HepG2 (cell line): ENCODE measurements around the gene TEX14. TPM values are rescaled to one million over a fixed set of nuclear protein-coding genes. Genes with fewer than 3 reads are reported as not detected.
"Not testable (repeated sequence)": the region's sequence is repeated elsewhere in the genome, so short reads cannot be mapped to it uniquely, and the experiment has no call there.

ENCODE experiments used
- ATAC-seq: fragments of 200-7000 bp; cut with Tn5 transposase; 3 replicates; pipeline ENCODE4 v1.9.1; 2020; ENCODE audit warnings: mild to moderate bottlenecking, moderate library complexity
- BruUV-seq: library from RNA; stranded (reverse); fragments of 400-500 nt; replicated peaks from 2 replicates; lab custom pipeline; 2021; lab: Mats Ljungman, UMichigan
- CTCF ChIA-PET: fragments of 300-600 bp; formaldehyde crosslinking; extraction: SDS; loops from one replicate; lab custom pipeline; 2021; ENCODE audit warnings: low total read pairs, inconsistent platforms, low intra/inter-chr PET ratio; lab: Yijun Ruan, JAX
- POLR2A ChIA-PET: fragments of 350-600 bp; sonication (Branson Sonifier 250); formaldehyde crosslinking; loops from one replicate; lab custom pipeline; 2020; ENCODE audit warnings: antibody characterized with exemption, inconsistent platforms; lab: Yijun Ruan, JAX
- DNase-seq: peaks from one replicate; pipeline ENCODE4 v3.0.0-alpha.2; 2015; ENCODE audit warnings: low spot score
- FAIRE-seq: peaks from 3 replicates; lab custom pipeline; 2011; peaks lifted over from hg19 to GRCh38; lab: Jason Lieb, UNC
- H2AFZ ChIP-seq: one replicate; pipeline ENCODE4 v1.6.1; 2011; ENCODE audit warnings: low read length, inconsistent platforms
- H3K27ac ChIP-seq: fragments of 300-600 bp; 3 replicates; pipeline ENCODE4 v1.8.0; 2011; ENCODE audit warnings: mixed run types, mild to moderate bottlenecking, mixed read lengths, low read length, inconsistent platforms; ENCODE audit not compliant: insufficient read depth; ENCODE audit errors: extremely low read length
- H3K27me3 ChIP-seq, 2 experiments: fragments of 200-600 bp in 1 of 2; 2 replicates in 1 of 2; 3 replicates in 1 of 2; pipeline versions ENCODE4 v1.6.0 to v1.8.0; 2011; ENCODE audit warnings: low read length in 2 of 2, mild to moderate bottlenecking in 2 of 2, moderate library complexity in 2 of 2, inconsistent platforms in 1 of 2; ENCODE audit not compliant: insufficient read depth in 2 of 2, control insufficient read depth in 1 of 2
- H3K36me3 ChIP-seq, 2 experiments: fragments of 200-600 bp in 1 of 2; replicated peaks in 1 of 2; 2 replicates in 1 of 2; 3 replicates in 1 of 2; pipeline versions ENCODE4 v1.5.1 to v1.8.0; 2011; ENCODE audit warnings: low read length in 2 of 2, inconsistent platforms in 1 of 2; ENCODE audit not compliant: insufficient read depth in 2 of 2, control insufficient read depth in 1 of 2
- H3K4me1 ChIP-seq: 2 replicates; pipeline ENCODE4 v1.5.1; 2012; ENCODE audit warnings: low read length, inconsistent platforms; ENCODE audit not compliant: insufficient read depth
- H3K4me2 ChIP-seq: 2 replicates; pipeline ENCODE4 v1.6.0; 2011; ENCODE audit warnings: low read depth, low read length, inconsistent platforms
- H3K4me3 ChIP-seq, 3 experiments: fragments of 200-600 bp in 1 of 3; sonication (generic), shearing (Covaris generic) in 1 of 3; replicated peaks in 1 of 3; 2 replicates each; pipeline ENCODE4 v1.5.1; 2011 to 2016; ENCODE audit warnings: low read length in 3 of 3, inconsistent platforms in 2 of 3, low read depth in 2 of 3, mild to moderate bottlenecking in 2 of 3, control low read depth in 1 of 3, mixed read lengths in 1 of 3; ENCODE audit not compliant: insufficient read depth in 1 of 3
- H3K79me2 ChIP-seq: one replicate; pipeline ENCODE4 v1.6.1; 2011; ENCODE audit warnings: low read length, inconsistent platforms; ENCODE audit not compliant: insufficient read depth
- H3K9ac ChIP-seq: 2 replicates; pipeline ENCODE4 v1.6.0; 2011; ENCODE audit warnings: mild to moderate bottlenecking, low read depth, low read length, inconsistent platforms; ENCODE audit not compliant: insufficient read depth
- H3K9me3 ChIP-seq: 2 replicates; pipeline ENCODE4 v1.5.1; 2012; ENCODE audit warnings: mild to moderate bottlenecking, low read length
- H4K20me1 ChIP-seq: 2 replicates; pipeline ENCODE4 v1.6.0; 2011; ENCODE audit warnings: inconsistent platforms, mild to moderate bottlenecking, low read length, moderate library complexity; ENCODE audit not compliant: insufficient read depth
- ARNT ChIP-seq: fragments of 450-650 bp; IDR thresholded peaks from 2 replicates; pipeline ENCODE4 v1.6.1; 2017
- BRCA1 ChIP-seq: sonication (generic); formaldehyde crosslinking; IDR thresholded peaks from 2 replicates; pipeline ENCODE4 v1.4.0; 2020; ENCODE audit warnings: missing genetic modification reagents
- CEBPB ChIP-seq: IDR thresholded peaks from 2 replicates; pipeline ENCODE4 v1.6.1; 2011; ENCODE audit warnings: low read depth, low read length, improper control_type of control experiment, borderline replicate concordance
- CEBPG ChIP-seq: IDR thresholded peaks from 2 replicates; pipeline ENCODE4 v1.6.1; 2016
- CENPT ChIP-seq: sonication (generic); formaldehyde crosslinking; IDR thresholded peaks from 2 replicates; pipeline ENCODE4 v1.8.0; 2022; ENCODE audit warnings: low read depth, mild to moderate bottlenecking, moderate library complexity, missing genetic modification reagents
- GFI1 ChIP-seq: sonication (generic); formaldehyde crosslinking; IDR thresholded peaks from 2 replicates; pipeline ENCODE4 v1.5.0; 2020; ENCODE audit warnings: missing genetic modification reagents, mild to moderate bottlenecking, borderline replicate concordance
- GZF1 ChIP-seq: sonication (generic); formaldehyde crosslinking; IDR thresholded peaks from 2 replicates; pipeline ENCODE4 v1.5.1; 2020; ENCODE audit warnings: mild to moderate bottlenecking, missing genetic modification reagents
- HOXA5 ChIP-seq: sonication (generic); formaldehyde crosslinking; IDR thresholded peaks from 2 replicates; pipeline ENCODE4 v1.4.0; 2020; ENCODE audit warnings: missing genetic modification reagents
- IKZF1 ChIP-seq: fragments of 450-650 bp; IDR thresholded peaks from 2 replicates; pipeline ENCODE4 v1.7.1; 2016
- RFX3 ChIP-seq: IDR thresholded peaks from 2 replicates; pipeline ENCODE4 v1.6.1; 2016; ENCODE audit warnings: missing biosample characterization, missing genetic modification reagents
- RFXAP ChIP-seq: sonication (generic); formaldehyde crosslinking; IDR thresholded peaks from 2 replicates; pipeline ENCODE4 v1.4.0; 2020; ENCODE audit warnings: missing genetic modification reagents, borderline replicate concordance
- TEAD3 ChIP-seq: optimal IDR thresholded peaks from 2 replicates; pipeline ENCODE3; 2016; ENCODE audit warnings: borderline replicate concordance
- ZNF207 ChIP-seq: fragments of 450-650 bp; IDR thresholded peaks from 2 replicates; pipeline ENCODE4 v1.6.1; 2016; ENCODE audit warnings: antibody characterized with exemption, borderline replicate concordance
- ZNF232 ChIP-seq: sonication (generic); formaldehyde crosslinking; IDR thresholded peaks from 2 replicates; pipeline ENCODE4 v1.4.0; 2020; ENCODE audit warnings: missing genetic modification reagents, borderline replicate concordance
- ZNF292 ChIP-seq: sonication (generic); formaldehyde crosslinking; IDR thresholded peaks from 2 replicates; pipeline ENCODE4 v1.8.1; 2022; ENCODE audit warnings: mild to moderate bottlenecking, low read depth, missing genetic modification reagents, borderline replicate concordance
- ZNF530 ChIP-seq: sonication (generic); formaldehyde crosslinking; IDR thresholded peaks from 2 replicates; pipeline ENCODE4 v1.5.0; 2020; ENCODE audit warnings: low read depth, mild to moderate bottlenecking, missing genetic modification reagents
- ZNF549 ChIP-seq: sonication (generic); formaldehyde crosslinking; IDR thresholded peaks from 2 replicates; pipeline ENCODE4 v1.5.0; 2020; ENCODE audit warnings: missing genetic modification reagents
- ZNF720 ChIP-seq: sonication (generic); formaldehyde crosslinking; IDR thresholded peaks from 2 replicates; pipeline ENCODE4 v1.4.0; 2020; ENCODE audit warnings: missing genetic modification reagents
- ZSCAN9 ChIP-seq: IDR thresholded peaks from 2 replicates; pipeline ENCODE4 v1.6.1; 2016; ENCODE audit warnings: borderline replicate concordance
- ZZZ3 ChIP-seq: sonication (generic); formaldehyde crosslinking; IDR thresholded peaks from 2 replicates; pipeline ENCODE4 v1.4.0; 2020; ENCODE audit warnings: missing genetic modification reagents, mild to moderate bottlenecking, borderline replicate concordance
- WGBS: methylation state at CpG from one replicate; pipeline ENCODE4 v1.1.6; 2017; ENCODE audit warnings: low lambda C conversion rate; 5-methylcytosine and 5-hydroxymethylcytosine counted together
- in situ Hi-C: cut with HindIII; loops from 2 replicates; pipeline ENCODE4 v1.10.0; 2017; ENCODE audit warnings: low pct_unique_long_range_greater_than_20kb; ENCODE audit not compliant: extremely low pct_ligation_motif_present
- intact Hi-C: fragments of 100-400 bp; cut with micrococcal nuclease; formaldehyde crosslinking; loops from one replicate; pipeline ENCODE4 v1.10.0; 2022; ENCODE audit not compliant: unreplicated experiment
- polyA plus RNA-seq, 8 experiments: library from polyadenylated mRNA; depleted of rRNA in 3 of 8; stranded (reverse) in 7 of 8; unstranded in 1 of 8; fragments of >200 nt; fragmentation: Illumina TruSeq in 4 of 8; extraction: Trizol in 4 of 8; gene quantifications; 2 replicates each; pipeline versions ENCODE4 v1.2.1 to v1.2.3, GENCODE V29; 2011 to 2016; ENCODE audit warnings: low read depth in 4 of 8, missing spikeins in 1 of 8, mixed read lengths in 1 of 8; ENCODE audit not compliant: insufficient read depth in 1 of 8
- total RNA-seq, 5 experiments: library from RNA; depleted of rRNA; stranded (reverse); fragments of >200 nt; fragmentation: Illumina TruSeq; extraction: Trizol; gene quantifications; 2 replicates each; pipeline ENCODE4 v1.2.3, GENCODE V29; 2016; ENCODE audit warnings: low read depth in 1 of 5

TEX14 gene
- total and polyA plus RNA-seq, 2 of the 13 experiments (the other 11 are each of a cell fraction or from before 2014, with no cell fraction given), result 0.04 to 0.07 TPM

DNA sequence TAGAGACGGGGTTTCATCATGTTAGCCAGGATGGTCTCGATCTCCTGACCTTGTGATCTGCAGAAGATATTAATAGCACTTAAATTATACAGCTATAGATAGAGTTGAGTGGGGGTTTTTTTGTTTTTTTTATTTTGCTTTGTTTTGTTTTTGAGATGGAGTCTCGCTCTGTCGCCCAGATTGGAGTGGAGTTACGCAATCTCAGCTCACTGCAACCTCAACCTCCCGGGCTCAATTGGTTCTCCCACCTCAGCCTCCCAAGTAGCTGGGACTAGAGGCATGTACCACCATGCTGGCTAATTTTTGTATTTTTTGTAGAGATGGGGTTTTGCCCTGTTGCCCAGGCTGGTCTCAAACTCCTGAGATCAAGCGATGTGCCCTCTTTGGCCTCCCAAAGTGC lies 1.8 kb downstream of the TEX14 start:
- H3K36me3 ChIP-seq, H3K4me2 ChIP-seq, FAIRE-seq, H2AFZ ChIP-seq, H3K9ac ChIP-seq, H3K9me3 ChIP-seq, ATAC-seq, H3K4me3 ChIP-seq, CTCF ChIA-PET, BruUV-seq, DNase-seq, H4K20me1 ChIP-seq, in situ Hi-C loops, H3K27me3 ChIP-seq, H3K27ac ChIP-seq: not testable (repeated sequence)
- Histone ChIP-seq H3K79me2 (peaks cover 19% of the 10 kb centered on the region), H3K4me1 (peaks cover 26% of the 10 kb centered on the region)
- peak; percentile 46; the same call in 1 of the 2 replicates for TF ChIP-seq CEBPG (CRISPR knock-in tag)
- TF ChIP-seq CEBPB, result peak; percentile 72
- WGBS, result 78% methylated on average over 7 of the region's 7 CpGs
- intact Hi-C loops, result loop anchor here (5.0 kb wide), 1 partner anchor 173 kb away; no protein-coding TSS in a partner anchor
- POLR2A ChIA-PET, result interaction anchor here (4.1 kb wide), 1 partner anchor 58 kb away, joined by 49 read pairs; no protein-coding TSS in a partner anchor

- Histone ChIP-seq H4K20me1 (no peaks in the 10 kb centered on the region), H3K36me3 (no peaks in the 10 kb centered on the region), H3K4me2 (no peak overlapping the region), H3K79me2 (peaks cover 9% of the 10 kb centered on the region), H3K4me3 (no peak overlapping the region), H2AFZ (no peak overlapping the region), H3K27me3 (peaks cover 1 to 9% of the 10 kb centered on the region in 2 experiments; a peak in 1 of 5 replicates), H3K27ac (no peak overlapping the region), H3K9me3 (no peaks in the 10 kb centered on the region), H3K9ac (no peak overlapping the region), H3K4me1 (peaks cover 11% of the 10 kb centered on the region)
- no TSS peak for BruUV-seq
- in situ Hi-C loops (no loop called here), intact Hi-C loops (no loop called here)
- FAIRE-seq (no peak), ATAC-seq (no peak), DNase-seq (no peak)
- WGBS, result 46% methylated on average over 2 of the region's 2 CpGs
- POLR2A ChIA-PET, result no interaction called here
- TF ChIP-seq ZNF720 (CRISPR knock-in tag) (no peak), GFI1 (no peak), IKZF1 (no peak), ZSCAN9 (CRISPR knock-in tag) (no peak), RFX3 (no peak), ZNF232 (CRISPR knock-in tag) (no peak), TEAD3 (CRISPR knock-in tag) (no peak), GZF1 (CRISPR knock-in tag) (no peak), RFXAP (CRISPR knock-in tag) (no peak), ZZZ3 (CRISPR knock-in tag) (no peak), HOXA5 (no peak), ZNF530 (CRISPR knock-in tag) (no peak), ARNT (no peak), ZNF292 (CRISPR knock-in tag) (no peak), ZNF207 (no peak), CENPT (CRISPR knock-in tag) (no peak), ZNF549 (CRISPR knock-in tag) (no peak), BRCA1 (CRISPR knock-in tag) (no peak)
- CTCF ChIA-PET, result no interaction called here
Measured at GRCh38 chr17:58688521-58688920, 3.3 kb downstream of the TEX14 start.
